Inferior parietal cortex (tissue), 1 donor: Measurements from ENCODE around the gene KIAA1328.

Experiments
- DNase-seq: peaks from one replicate; pipeline ENCODE4 v3.0.0-alpha.2; 2016; ENCODE audit errors: extremely low spot score

KIAA1328 gene

GRCh38 chr18:37277804-37278203 is 448.9 kb downstream of the KIAA1328 start:
- DNase-seq: no peak
